Hippocampal formation (tissue), 2 donors: Measurements from ENCODE around the gene ZBTB7C.

ENCODE experiments used
- DNase-seq, 2 donors: peaks; one replicate each; lab custom pipeline; 2025; lab: John Stamatoyannopoulos, UW

ZBTB7C gene

DNA sequence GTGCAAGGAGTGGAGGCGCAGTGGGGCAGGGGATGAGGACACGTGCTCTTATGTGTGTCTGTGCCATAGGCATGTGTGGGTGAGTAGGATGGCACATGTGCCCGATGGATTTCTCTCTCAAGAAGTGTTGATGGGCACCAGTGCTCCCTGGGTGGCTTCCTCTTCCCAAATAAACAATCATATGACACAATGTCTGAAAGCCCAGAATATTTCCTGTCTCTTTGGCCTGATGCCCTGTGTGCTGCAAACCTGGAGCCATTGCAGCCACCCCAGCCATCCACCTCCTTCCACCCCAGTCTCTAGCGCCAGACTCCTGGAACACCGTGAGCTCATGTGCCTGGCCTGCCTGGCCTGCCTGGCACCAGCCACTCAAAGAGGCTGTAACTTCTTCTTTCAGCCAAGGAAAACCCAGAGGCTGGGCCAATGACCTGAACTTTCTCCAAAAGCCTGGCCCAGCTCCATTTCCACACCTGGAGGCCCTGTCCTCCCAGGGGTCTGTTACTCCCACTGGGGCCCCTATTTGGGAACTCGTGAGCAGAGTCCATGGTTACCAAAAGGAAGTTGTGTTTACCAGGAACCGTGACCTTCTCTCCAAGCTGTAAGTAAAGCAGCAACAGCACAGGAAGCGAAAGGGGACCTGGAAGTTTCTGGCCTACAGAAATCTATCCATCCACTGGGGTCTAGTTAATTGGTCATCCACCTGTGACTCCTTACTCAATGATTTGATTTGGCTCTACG is 9.5 kb upstream of the ZBTB7C start:
- DNase-seq = no peak

DNA sequence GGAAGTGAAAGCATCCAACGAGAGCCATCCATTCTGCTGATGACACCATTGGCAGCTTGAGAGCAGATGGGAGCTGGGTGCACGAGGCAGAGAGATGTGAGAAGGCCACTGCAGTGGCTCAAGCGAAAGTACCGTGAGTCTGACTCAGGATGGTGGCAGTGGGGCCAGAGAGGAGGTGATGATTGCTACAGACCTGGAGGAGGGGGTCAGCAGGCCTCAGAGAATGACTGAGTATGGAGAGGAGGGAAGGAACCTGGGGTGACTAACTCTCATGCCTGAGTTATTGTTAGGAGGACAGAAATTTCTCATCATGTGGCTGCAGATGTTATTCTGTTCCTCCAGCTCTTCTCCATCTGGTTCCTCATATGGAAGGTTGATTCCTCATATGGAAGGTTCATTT is 8.8 kb upstream of the ZBTB7C start:
- DNase-seq = no peak

DNA sequence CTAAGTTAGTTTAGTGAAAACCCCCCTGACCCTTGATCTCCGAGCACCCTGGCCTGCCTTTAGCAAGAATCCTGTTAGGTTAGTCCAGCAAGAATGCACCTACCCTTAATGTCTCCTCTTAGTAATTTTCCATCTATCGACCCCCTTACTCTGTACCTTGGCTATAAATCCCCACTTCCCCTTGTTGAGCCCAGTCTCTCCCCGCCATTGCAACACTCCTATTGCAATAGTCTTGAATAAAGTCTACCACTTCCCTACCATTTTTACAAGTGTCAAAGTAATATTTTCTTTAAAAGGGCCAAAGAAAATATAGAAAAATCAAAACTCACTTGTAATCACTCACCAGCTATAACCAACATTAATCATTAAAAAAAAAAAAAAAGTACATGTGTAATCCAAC is 4.2 kb upstream of the ZBTB7C start:
- DNase-seq = no peak

DNA sequence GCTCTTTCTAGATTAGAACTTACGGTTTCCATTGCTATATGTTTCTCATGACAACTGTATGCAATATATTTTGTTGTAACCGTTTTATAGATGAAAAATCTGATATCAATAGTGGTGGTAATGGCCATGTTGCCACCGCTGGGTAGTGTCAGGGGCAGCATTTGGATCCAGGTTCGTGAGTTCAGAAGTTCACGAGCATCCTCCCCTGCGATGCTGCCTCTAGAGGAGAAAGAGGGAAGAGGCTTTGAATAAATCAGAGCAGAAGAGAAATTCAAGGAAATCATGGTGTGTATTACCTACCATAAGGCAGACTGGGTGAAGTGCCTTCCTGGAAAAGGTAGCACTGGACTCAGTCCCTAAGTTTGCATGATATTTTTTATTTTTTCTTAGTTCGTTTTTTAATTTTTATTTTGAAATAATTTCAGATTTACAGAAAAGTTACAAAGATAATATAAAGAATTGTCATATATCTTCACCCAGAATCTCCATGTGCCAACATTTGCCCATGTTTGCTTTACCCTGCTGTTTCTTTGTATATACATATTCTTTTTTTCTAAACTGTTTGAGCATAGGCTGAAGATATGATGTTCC is 3.3 kb upstream of the ZBTB7C start:
- peak in 1 of 2 donors; percentile 27 for DNase-seq

DNA sequence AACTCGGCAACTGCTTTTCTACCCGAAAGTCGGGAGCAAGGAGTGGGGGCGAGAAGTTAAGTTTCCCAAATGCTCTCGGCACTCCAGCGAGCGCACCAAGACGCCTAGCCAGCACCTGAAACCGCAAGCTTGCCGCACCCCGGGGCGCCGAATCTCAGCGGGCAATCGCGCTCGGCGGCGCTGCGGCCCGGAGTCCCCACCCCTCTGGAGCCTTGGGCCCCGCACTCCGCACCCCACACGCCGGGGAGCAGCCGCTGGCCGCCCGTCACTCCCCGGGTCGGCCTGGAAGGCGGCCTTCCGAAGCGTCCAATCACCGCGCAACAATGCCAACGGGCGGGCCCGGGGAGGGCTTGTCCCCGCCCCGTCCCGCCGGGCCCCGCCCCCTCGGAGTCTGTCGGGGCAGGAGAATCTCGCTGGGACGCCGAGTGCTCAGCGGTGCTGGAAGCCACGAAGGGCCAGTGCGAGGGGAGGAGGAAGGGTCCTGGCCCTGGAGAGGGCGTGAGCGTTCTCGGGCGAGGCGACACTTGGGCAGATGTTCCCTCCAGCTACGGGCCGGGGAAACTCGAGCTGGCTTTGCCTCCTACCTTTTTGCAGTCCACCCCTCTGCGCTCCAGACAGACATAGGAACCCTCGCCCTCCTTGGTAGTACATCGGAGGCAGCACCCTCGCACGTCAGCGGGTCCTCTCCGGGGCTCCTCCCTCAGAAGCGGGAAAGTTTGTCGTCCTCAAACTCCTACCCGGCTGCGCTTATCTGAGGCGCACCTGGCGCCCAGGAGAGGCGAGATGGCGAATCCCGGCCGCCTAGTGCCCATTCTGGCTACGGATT is 1.1 kb upstream of the ZBTB7C start:
- peak; percentile 80 to 83 for DNase-seq

DNA sequence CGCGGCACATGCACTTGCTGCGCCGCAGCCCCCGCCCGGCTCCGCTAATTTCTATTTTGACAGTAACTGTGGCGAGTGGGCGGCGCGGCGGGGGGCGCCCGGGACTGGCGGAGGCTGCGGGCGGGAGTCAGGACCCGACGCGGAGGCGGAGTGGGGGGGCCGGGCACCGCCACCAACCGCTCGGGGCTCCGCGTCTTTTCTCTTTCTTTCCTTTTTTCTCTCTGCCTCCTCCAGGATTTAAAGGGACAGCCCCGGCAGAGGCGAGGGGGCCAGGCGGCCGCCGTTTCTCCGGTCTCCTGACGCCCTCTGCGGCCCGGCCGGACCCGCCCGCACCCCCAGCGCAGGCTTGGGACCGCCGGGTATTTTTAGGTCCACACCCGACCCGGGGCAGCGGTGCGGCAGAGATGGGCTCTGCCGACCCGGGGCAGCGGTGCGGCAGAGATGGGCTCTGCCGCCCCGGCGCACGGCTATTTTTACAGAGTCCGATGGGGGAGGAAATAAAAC is 460 bp upstream of the ZBTB7C start:
- DNase-seq = peak in 1 of 2 donors; percentile 46

DNA sequence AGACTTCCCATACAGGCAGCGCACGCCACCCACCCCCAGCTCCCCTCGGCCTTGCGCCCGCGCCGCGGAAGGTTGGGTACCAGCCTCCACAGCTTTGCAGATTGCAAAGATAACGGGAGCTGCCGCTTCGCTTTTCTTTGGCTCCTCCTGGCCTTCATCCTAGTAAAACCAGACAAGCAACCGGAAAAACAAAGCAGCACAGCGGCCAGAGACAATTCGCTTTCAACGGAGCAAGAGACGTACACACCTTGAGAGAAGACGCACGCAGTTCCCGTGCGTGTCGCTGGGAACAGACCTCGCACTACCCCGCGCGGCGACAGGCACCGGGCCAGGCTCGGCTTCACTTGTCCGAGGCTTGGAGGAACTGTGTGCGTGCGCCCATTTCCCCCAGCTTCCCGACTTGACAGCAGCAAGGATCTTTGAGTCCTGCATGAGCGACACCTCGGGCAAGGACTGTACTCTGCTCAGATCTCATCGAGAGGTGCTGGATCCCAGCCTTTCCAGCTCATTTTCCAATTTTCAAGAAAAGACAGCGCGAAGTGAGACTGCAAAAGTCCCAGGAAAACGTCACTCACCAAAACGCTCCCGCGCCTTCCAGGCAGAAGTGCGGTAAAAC is 964 bp downstream of the ZBTB7C start:
- DNase-seq = no peak

DNA sequence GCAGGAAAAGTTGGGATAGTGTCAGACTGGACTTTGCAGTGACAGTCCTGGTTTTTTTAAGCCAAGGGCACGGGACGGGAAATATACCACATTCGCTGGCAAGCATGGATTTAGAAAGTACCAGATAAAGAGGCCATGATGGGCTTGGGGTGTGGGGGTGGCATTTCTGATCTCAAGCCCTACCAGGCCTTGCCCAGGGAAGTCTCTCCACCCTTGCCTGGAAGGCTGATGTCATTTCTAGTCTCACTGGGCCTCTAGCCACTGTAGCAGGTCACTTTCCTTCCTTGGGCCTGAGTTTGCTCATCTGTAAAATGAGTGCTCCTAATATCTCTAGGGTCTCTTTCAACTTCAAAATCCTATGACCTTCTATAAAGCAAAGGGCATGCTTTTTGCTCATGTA is 1.8 kb downstream of the ZBTB7C start:
- no peak for DNase-seq

DNA sequence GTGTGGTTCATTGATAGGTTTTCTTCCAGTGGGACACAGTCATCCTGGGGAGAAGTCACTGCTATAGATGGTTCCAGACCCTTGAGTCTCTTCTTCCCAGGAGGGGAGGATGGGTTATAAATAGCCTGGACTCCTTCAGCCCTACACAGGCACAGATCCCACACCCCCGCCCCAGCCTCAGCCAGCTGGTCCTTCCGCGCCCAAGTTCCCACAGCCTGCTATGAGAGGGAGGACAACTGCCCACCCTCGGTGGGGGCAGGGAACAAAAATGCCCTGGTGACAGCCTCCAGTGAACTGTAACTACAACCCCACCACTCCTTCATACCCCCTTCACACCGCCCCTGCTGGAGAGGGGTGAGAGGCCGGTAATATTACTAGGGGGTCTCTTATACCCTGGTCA is 3.2 kb downstream of the ZBTB7C start:
- no peak for DNase-seq

DNA sequence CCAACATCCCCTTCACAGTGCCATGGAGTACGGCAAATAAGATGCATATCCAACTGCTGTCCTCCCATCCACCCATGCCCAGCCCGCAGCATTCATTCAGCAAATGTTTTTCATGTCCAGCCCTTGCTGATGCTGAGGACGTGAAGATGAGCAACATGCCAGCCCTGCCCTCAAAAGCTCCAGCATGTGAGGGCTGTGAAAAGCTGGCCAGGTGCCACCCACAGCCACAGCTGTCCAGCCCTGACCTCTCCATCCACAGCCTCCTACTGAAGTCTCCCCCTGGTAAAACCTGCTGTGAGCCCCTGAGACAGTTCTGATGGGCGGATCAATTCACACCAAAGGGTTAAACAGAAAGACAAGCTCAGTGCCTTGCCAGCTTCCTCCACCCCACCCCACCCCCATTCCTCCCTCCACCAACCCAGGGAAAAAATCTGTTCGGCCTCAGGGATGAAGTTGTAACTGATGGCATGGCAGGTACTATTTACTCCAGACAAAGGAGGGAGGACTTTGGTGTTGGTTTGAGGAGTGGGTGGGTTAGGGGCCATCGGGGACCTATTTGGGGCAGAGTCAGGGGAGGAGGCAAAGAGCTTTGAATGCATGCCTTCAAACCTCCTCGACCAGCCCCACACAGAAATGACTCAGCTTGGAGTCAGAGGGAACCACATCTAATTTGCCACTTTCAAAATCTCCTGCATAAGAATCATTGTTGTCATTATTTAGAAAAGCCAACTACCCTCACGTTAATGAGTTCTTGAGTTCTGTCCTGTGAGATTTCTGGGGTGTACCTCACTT is 4.3 kb downstream of the ZBTB7C start:
- no peak for DNase-seq

DNA sequence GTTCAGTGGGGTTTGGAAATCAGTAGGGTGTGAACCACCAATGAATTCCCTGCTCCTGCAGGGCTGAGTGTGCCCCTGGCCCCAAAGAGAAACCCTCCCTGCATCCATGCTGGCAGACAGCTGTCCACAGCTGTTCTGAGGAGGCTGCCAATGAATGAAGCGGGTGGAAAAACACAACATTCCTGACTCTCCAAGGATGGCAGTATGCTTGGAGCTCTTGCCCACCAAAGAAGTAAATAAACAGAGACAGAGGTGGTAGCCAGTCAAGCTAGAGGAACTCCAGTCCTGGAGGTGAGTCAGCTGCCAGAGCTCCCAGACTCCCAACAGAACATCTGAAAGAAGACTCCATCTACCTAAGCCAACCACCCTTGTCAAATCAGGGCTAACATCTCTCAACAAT is 6.2 kb downstream of the ZBTB7C start:
- no peak for DNase-seq

DNA sequence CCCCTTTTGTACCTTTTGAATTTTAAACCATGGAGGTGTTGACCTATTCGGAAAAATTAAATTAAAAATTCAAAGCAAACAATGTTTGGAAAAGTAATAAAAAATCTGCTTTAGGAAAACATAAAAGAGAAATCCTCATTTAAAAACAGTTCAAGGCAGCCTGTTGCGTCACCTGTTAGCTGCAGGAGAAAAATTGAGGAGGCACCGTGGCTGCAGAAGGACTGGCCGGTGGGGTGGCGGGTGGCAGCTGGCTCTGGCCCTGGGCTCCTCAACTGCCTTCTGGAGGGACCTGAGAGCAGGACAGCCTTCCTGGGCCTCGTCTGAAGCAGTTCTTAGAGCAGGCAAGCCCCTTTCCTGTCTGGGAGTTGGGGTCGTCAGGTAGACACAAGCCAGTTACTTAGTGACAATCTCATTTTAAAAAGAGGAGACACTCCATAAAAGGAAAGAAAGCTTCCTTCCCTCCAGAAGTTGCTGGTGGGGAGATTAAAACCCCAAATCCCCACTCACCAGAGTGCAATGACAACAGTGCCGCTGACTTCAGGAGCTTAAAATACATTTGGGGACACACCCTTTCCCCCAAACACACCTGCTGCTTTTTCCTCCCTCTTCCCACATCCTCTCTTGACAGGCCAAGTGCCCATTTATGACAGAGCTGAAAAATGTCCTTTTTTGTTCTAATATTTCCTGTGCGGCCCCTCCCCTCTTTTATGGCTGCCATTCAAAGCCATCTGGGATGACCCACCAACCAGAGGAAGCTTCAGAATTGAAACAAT is 9.7 kb downstream of the ZBTB7C start:
- no peak for DNase-seq

DNA sequence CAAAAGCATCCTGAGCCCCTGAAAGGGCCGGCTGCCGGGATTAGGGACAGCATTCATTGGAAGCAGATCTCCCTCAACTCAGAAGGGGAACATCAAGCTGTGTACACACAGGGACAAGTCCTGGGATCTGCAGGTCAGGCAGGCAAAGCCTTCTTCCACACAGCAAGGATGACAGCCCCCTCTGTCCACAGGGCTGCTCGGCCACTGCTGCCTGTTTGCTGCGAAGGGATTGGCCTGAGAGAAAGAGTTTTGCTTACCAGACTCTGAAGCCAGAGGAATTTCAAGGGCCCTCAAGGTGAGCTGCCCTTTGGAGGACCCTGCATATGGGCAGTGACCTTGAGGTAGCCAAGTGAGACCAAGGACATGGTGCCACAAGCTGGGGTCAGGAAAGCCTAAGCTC is 11.1 kb downstream of the ZBTB7C start:
- DNase-seq = no peak

DNA sequence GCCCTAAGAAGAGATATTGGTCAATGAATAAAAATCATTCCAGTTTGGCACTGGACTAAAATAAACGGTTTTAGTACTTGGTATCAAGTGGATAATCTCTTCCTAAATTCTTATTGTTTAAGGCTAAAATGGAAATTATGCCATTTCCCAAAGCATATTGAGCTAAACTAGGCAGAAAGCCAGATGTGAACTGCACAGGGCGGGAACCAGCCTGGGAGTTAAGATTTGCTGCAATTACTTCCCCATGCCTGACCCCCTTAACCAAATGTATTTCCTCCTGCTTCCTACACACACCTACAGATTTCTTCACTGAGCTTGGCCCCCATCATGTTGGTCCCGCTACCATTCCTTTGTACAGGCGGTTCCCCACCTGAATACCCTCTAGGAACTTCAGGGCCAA is 12.2 kb downstream of the ZBTB7C start:
- DNase-seq = no peak

DNA sequence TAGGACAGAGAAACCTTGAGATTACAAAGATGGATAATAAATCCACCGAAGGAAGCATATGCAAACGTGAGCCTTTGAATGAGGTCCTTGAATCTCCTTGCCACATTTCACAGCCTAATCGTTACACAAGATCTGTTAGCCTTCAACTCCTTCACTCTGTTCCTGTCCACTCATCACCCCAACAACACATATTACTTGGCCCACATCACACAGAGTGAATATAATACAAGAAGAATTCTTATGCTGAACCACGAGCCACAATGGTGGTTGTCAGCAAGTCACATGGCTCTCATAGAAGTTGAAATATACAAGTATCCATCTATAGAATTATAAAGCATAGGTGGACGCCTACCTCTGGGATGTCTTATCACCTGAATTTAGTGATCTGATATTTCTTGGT is 12.6 kb downstream of the ZBTB7C start:
- DNase-seq = no peak

DNA sequence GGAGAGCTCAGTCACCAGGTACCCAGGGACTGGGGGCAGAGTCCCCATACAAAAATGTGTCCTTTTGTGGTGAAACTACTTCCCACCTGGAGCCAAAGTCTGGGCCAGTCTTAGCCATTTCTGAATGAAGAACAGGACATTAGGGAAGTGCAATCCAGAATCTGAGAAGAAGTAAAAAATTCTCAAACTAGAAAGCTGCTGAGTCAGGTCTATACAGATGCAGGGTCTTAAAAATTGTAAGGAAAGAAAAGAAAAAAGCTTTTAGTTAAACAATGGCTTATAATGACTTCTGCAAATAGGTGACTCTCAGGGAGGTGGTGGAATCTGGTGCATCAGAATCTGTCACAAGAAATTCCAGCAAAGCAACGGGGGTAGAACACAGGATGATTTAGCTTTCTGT is 13.5 kb downstream of the ZBTB7C start:
- no peak for DNase-seq

DNA sequence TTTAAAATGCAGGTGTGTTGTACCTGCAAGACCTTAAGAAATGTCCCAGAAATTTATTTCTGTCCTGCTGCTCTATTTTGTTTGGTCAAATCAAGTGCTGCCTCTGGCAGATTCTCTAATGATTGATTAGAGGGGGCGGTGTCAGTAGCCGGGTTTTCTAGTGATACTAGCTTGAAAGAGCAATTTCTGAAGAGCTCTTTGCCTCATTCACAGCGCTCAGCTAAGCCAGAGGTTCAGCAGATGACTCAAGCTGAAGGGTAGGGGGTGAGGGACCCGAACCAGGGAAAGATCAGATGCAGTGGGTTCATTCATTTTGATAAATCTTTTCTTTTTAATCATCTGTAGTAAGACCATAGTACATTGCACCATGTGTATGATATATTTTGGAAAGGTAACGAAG is 15.0 kb downstream of the ZBTB7C start:
- no peak for DNase-seq

DNA sequence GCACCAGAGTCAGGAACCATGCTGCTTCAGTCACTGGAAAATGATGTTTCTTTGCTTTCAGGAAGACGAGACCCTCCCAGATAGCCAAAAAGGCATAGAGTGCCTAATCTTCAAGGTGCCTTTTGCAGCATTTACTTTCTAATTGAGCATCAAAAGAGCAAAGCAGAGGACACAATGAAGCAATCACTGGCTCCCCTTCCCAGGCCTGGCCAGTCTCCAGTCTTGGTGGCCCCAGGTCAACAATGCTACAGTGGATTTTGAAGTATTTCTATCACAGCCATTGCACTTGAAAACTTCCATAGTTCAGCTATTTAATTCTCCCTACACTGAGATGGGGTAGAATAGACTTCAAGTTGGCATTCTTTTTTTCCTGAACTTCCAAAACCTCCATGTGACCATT is 15.4 kb downstream of the ZBTB7C start:
- no peak for DNase-seq

DNA sequence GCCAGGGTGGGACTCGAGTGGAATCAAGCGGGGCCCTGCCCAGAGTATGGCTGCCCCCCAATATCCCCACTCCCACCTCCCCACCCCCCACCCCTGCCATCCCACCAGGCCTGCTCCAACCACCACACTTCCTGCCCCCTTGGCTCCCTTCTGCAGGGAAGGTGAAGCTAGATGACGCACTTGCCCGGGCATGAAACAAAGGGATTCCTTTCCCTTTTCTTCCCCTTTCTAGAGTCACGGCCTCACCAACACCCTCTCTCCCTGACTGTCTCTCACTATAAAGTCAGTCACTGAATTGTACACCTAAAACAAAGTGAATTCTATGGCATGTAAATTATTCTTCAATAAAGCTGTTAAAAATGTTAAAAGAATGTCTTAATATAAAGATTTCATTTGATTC is 16.0 kb downstream of the ZBTB7C start:
- DNase-seq = no peak

DNA sequence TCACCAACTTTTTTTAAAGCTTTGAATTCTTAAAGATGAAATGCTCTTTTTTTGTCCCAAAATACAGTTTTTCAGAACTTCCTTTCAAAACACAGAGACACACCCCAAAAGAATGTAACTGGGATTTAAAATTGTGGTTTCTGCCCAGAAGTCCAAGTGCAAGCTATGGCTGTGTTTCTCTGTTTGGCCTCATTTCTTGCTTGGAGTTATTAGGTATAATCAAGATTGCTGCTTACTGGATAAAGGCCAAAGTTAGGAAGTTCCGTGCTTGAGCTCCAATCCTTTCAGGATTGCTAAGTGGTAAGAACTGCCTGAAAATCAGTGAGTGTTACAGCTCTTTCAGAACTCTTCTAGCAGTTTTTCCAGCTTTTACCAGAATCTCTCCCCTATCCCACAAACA is 16.9 kb downstream of the ZBTB7C start:
- DNase-seq = no peak

DNA sequence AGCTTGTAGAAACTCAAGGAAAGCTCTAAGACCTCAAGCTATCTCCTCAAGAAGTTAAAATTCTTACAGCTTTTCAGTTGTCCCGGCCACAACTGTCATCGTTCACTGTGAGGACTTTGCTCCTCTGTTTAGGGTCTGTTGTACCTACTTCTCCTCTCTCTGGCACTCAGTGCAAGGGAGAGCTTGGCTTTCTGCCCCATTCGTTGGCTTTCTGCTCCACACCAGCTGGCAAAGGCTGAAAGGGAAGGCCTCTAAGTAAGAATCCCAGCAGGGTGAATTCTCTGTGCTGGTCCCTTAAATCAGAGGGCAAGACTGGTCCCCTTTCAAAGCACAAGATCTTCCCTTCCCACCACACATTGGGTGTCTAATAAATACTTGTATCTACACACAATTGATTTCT is 17.3 kb downstream of the ZBTB7C start:
- no peak for DNase-seq
